SK-N-SH treated with all-trans-retinoic acid at 6 μM for 48 hours (cell line): ENCODE measurements around the gene WASF2.
"Not testable (repeated sequence)": the region's sequence is repeated elsewhere in the genome, so short reads cannot be mapped to it uniquely, and the experiment has no call there.

Source experiments
- ATAC-seq: fragments of 200-7000 bp; cut with Tn5 transposase; 3 replicates; pipeline ENCODE4 v1.9.1; 2020; ENCODE audit warnings: mild to moderate bottlenecking, moderate library complexity
- ARNTL ChIP-seq: fragments of 450-650 bp; formaldehyde crosslinking; IDR thresholded peaks from 2 replicates; pipeline ENCODE4 v1.5.0; 2020; ENCODE audit warnings: low read depth, mild to moderate bottlenecking, moderate library complexity, borderline replicate concordance
- BACH2 ChIP-seq: fragments of 250-450 bp; sonication (Bioruptor Pico); IDR thresholded peaks from 2 replicates; pipeline ENCODE4 v1.9.0; 2021; ENCODE audit warnings: mild to moderate bottlenecking, borderline replicate concordance
- CREB5 ChIP-seq: fragments of 250-450 bp; sonication (Bioruptor Pico); IDR thresholded peaks from 2 replicates; pipeline ENCODE4 v1.5.1; 2020; ENCODE audit warnings: low read depth, mild to moderate bottlenecking, moderate library complexity
- CSDC2 ChIP-seq: fragments of 250-450 bp; sonication (Bioruptor Pico); IDR thresholded peaks from 2 replicates; pipeline ENCODE4 v1.5.0; 2020; ENCODE audit warnings: mild to moderate bottlenecking, moderate library complexity
- ESRRG ChIP-seq: fragments of 250-450 bp; sonication (Bioruptor Pico); IDR thresholded peaks from 2 replicates; pipeline ENCODE4 v1.6.1; 2021; ENCODE audit warnings: mild to moderate bottlenecking
- GLIS3 ChIP-seq: fragments of 250-450 bp; sonication (Bioruptor Pico); IDR thresholded peaks from 2 replicates; pipeline ENCODE4 v1.5.0; 2020; ENCODE audit warnings: mild to moderate bottlenecking, moderate library complexity
- ISL1 ChIP-seq: fragments of 250-450 bp; sonication (Bioruptor Pico); IDR thresholded peaks from 2 replicates; pipeline ENCODE4 v2.1.2; 2022; ENCODE audit warnings: mild to moderate bottlenecking, moderate library complexity
- OSR1 ChIP-seq: fragments of 250-450 bp; sonication (Bioruptor Pico); IDR thresholded peaks from 2 replicates; pipeline ENCODE4 v1.8.0; 2022; ENCODE audit warnings: moderate library complexity, mild to moderate bottlenecking, inconsistent platforms
- PATZ1 ChIP-seq: fragments of 250-450 bp; sonication (Bioruptor Pico); IDR thresholded peaks from 2 replicates; pipeline ENCODE4 v1.8.0; 2020; ENCODE audit warnings: mild to moderate bottlenecking, moderate library complexity, borderline replicate concordance
- POU6F1 ChIP-seq: fragments of 250-450 bp; sonication (Bioruptor Pico); IDR thresholded peaks from 2 replicates; pipeline ENCODE4 v1.8.0; 2021; ENCODE audit warnings: low read depth, mild to moderate bottlenecking, moderate library complexity, borderline replicate concordance
- SNAI2 ChIP-seq: fragments of 250-450 bp; sonication (Bioruptor Pico); IDR thresholded peaks from 2 replicates; pipeline ENCODE4 v1.5.0; 2020; ENCODE audit warnings: mild to moderate bottlenecking, moderate library complexity
- TCF4 ChIP-seq: fragments of 250-450 bp; sonication (Bioruptor Pico); IDR thresholded peaks from 2 replicates; pipeline ENCODE4 v1.8.0; 2021; ENCODE audit warnings: mild to moderate bottlenecking, moderate library complexity, borderline replicate concordance
- TOX ChIP-seq: fragments of 250-450 bp; sonication (Bioruptor Pico); IDR thresholded peaks from 2 replicates; pipeline ENCODE4 v1.8.0; 2021; ENCODE audit warnings: mild to moderate bottlenecking, moderate library complexity, borderline replicate concordance
- ZC3H10 ChIP-seq: fragments of 250-450 bp; sonication (Bioruptor Pico); IDR thresholded peaks from 2 replicates; pipeline ENCODE4 v1.5.1; 2021; ENCODE audit warnings: mild to moderate bottlenecking, moderate library complexity
- ZFP3 ChIP-seq: fragments of 250-450 bp; sonication (Bioruptor Pico); IDR thresholded peaks from 2 replicates; pipeline ENCODE4 v1.5.0; 2020; ENCODE audit warnings: mild to moderate bottlenecking, moderate library complexity
- ZFP30 ChIP-seq: fragments of 450-650 bp; formaldehyde crosslinking; IDR thresholded peaks from 2 replicates; pipeline ENCODE4 v1.5.0; 2022; ENCODE audit warnings: mild to moderate bottlenecking, moderate library complexity
- ZNF70 ChIP-seq: fragments of 450-650 bp; formaldehyde crosslinking; IDR thresholded peaks from 2 replicates; pipeline ENCODE4 v1.5.0; 2020; ENCODE audit warnings: mild to moderate bottlenecking, moderate library complexity
- ZNF8 ChIP-seq: fragments of 450-650 bp; formaldehyde crosslinking; IDR thresholded peaks from 2 replicates; pipeline ENCODE4 v1.5.0; 2020; ENCODE audit warnings: mild to moderate bottlenecking, moderate library complexity
- TF ChIP-seq, protein P1 (sequence below): fragments of 250-450 bp; sonication (Bioruptor Pico); IDR thresholded peaks from 2 replicates; pipeline ENCODE4 v1.5.1; 2021; ENCODE audit warnings: mild to moderate bottlenecking, moderate library complexity
- TF ChIP-seq, protein P2 (sequence below): fragments of 250-450 bp; sonication (Bioruptor Pico); IDR thresholded peaks from 2 replicates; pipeline ENCODE4 v1.5.0; 2020; ENCODE audit warnings: mild to moderate bottlenecking, moderate library complexity

WASF2 gene

DNA sequence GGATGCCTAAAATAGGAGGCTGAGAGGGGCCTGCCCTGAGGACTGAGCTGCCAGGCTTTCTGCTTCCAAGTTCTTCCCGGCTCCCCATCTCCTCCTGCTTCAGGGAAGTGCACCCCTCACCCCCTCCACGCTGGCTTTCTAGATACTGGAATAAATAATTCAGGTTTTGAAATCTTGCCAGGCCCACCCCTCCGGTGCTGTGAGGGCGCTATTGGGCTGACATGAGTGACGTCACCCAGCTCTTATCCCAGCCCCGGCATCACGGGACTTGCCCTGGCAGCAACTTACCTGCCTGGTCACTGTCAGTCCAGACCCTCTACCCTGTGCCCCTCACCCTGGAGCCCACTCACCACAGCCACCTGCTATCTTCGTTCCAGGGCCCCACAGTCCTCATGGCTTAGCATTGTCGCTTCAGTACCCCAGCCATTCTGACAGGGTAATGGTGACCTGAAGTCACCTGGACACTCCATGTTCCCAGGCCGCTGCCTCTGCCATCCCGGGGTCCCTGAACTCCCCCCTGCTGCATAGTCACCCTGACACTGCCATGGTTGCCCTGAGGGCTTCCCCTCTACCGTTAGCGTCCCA, 98.4 kb downstream of the WASF2 start (continued):
- TF ChIP-seq ARNTL (no peak), ESRRG (CRISPR knock-in tag) (no peak), SNAI2 (CRISPR knock-in tag) (no peak)
- TF ChIP-seq, all 23 proteins: peak for 0

GRCh38 chr1:27388337-27389005, 101.5 kb downstream of the WASF2 start:
- peak; percentile 31 for ATAC-seq
- TF ChIP-seq ARNTL, result no peak

GRCh38 chr1:27384797-27385196, 105.2 kb downstream of the WASF2 start:
- not testable (repeated sequence) for ATAC-seq

DNA sequence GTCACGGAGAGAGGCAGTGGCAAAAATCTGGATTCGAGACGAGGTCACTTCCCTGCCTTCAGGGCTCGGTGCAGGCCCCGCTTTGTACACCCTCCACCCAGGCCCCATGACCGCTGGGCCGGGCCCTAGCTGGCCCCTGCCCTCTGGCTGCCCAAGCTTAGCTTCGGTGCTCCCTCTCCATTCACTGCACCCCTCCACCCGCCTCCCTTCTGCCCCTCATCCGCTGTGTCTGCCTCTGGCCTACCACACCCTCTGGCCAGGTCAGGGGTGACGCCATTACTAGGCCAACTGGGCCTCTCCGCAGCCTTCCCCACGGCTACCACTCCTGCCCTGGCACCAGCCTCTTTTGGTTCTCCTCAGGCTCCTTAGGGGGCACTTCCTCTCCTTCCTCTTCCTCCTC, 106.3 kb downstream of the WASF2 start:
- ATAC-seq, result no peak
- no peak for TF ChIP-seq CSDC2 (CRISPR knock-in tag)
- no peak for TF ChIP-seq ISL1 (CRISPR knock-in tag)
- no peak for TF ChIP-seq SNAI2 (CRISPR knock-in tag)
- TF ChIP-seq TCF4, result no peak
- no peak for TF ChIP-seq POU6F1 (CRISPR knock-in tag)
- TF ChIP-seq, protein P1, sequence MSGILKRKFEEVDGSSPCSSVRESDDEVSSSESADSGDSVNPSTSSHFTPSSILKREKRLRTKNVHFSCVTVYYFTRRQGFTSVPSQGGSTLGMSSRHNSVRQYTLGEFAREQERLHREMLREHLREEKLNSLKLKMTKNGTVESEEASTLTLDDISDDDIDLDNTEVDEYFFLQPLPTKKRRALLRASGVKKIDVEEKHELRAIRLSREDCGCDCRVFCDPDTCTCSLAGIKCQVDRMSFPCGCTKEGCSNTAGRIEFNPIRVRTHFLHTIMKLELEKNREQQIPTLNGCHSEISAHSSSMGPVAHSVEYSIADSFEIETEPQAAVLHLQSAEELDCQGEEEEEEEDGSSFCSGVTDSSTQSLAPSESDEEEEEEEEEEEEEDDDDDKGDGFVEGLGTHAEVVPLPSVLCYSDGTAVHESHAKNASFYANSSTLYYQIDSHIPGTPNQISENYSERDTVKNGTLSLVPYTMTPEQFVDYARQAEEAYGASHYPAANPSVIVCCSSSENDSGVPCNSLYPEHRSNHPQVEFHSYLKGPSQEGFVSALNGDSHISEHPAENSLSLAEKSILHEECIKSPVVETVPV, result no peak
- no peak for TF ChIP-seq ZNF8
- no peak for TF ChIP-seq PATZ1 (CRISPR knock-in tag)
- TF ChIP-seq BACH2, result no peak
- no peak for TF ChIP-seq CREB5 (CRISPR knock-in tag)
- TF ChIP-seq ZFP3, result no peak
- no peak for TF ChIP-seq ARNTL
- TF ChIP-seq ZNF70 (CRISPR knock-in tag), result no peak
- TF ChIP-seq, protein P2, sequence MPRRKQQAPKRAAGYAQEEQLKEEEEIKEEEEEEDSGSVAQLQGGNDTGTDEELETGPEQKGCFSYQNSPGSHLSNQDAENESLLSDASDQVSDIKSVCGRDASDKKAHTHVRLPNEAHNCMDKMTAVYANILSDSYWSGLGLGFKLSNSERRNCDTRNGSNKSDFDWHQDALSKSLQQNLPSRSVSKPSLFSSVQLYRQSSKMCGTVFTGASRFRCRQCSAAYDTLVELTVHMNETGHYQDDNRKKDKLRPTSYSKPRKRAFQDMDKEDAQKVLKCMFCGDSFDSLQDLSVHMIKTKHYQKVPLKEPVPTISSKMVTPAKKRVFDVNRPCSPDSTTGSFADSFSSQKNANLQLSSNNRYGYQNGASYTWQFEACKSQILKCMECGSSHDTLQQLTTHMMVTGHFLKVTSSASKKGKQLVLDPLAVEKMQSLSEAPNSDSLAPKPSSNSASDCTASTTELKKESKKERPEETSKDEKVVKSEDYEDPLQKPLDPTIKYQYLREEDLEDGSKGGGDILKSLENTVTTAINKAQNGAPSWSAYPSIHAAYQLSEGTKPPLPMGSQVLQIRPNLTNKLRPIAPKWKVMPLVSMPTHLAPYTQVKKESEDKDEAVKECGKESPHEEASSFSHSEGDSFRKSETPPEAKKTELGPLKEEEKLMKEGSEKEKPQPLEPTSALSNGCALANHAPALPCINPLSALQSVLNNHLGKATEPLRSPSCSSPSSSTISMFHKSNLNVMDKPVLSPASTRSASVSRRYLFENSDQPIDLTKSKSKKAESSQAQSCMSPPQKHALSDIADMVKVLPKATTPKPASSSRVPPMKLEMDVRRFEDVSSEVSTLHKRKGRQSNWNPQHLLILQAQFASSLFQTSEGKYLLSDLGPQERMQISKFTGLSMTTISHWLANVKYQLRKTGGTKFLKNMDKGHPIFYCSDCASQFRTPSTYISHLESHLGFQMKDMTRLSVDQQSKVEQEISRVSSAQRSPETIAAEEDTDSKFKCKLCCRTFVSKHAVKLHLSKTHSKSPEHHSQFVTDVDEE, result no peak
- TF ChIP-seq TOX (CRISPR knock-in tag), result no peak
- TF ChIP-seq GLIS3 (CRISPR knock-in tag), result no peak
- TF ChIP-seq OSR1, result no peak
- TF ChIP-seq ZFP30 (CRISPR knock-in tag), result no peak
- no peak for TF ChIP-seq ZC3H10 (CRISPR knock-in tag)
- TF ChIP-seq, all 23 proteins: peak for 0
